OCI-M1 (cell line): ENCODE results near the gene ASCL5.

Experiments used
- DNase-seq: peaks from one replicate; lab custom pipeline; 2025; lab: John Stamatoyannopoulos, UW

The ASCL5 gene

GRCh38 chr1:201085902-201086735 is 40.9 kb downstream of the ASCL5 start:
- peak; percentile 70 for DNase-seq

DNA sequence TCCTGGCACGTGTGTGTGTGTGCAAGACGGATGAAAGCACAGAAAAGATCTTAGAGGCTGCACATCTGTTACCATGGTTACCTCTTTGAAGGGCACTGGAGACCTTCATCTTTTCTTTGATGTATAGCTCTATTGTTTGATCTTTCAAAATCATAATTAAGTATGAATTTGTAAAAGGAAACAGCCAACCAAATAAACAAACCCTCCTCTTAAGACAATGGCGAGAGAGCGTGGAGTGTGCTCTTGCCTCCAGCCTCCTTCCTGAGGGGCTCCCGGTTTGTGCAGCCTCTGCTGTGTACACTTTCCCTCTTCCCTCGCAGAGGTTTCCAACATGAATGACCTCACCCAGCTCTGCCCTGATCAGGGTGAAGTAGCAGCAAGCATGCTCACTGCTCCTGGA is 42.7 kb downstream of the ASCL5 start:
- DNase-seq, result no peak

DNA sequence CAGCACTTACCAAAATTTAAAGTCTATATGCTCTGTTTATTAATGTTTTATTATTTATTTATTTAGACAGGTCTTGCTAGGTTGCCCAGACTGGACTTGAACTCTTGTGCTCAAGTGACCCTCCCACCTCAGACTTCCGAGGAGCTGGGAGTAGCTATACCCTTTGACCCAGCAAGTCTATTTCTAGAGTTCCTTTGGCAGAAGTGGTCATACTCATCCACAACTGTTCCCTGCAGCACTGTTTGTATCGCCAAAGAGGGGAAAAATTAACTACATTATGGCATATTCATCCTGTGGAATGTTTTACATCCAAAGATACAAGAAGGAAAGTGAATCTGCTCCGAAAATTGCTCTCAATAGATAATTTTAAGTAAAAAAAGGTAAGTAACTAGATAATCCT is 43.2 kb downstream of the ASCL5 start:
- no peak for DNase-seq

- DNase-seq, result no peak
Observed at GRCh38 chr1:201080135-201080534, 46.8 kb downstream of the ASCL5 start.

DNA sequence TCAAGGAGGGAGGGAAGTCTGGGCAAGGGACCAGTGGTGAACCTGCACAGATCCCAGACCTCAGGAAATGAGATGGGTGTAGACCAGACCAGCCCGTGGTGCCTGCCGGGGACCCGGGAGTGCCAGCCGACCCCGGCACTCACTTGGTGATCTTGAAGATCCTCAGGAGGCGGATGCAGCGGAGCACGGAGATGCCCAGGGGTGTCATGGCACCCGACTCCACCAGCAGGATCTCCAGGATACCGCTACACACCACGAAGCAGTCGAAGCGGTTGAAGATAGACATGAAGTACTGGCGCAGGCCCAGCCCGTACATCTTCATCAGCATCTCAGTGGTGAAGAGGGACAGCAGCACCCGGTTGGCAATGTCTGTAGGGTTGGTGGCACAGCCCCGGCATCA is 49.2 kb downstream of the ASCL5 start:
- DNase-seq, result no peak

DNA sequence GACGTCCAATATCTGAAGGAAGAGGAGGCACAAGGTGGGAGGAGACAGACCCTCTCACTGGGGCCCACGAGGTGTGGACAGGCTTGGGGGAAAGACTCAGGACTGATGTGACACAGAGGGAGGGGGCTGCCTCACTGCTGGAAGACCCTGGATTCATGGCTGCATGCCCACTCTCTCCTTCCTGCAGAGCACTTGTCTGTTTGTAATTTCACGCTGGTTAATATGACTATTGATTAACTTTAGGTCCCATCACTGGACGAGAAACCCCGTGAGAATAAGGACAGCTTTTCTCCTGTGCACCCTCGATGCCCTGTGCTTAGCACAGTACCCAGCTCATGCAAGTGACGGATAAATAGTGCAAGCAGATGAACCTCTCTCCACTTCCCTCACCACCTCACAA is 49.9 kb downstream of the ASCL5 start:
- no peak for DNase-seq

- DNase-seq, result no peak
Observed at GRCh38 chr1:201076092-201076491, 50.9 kb downstream of the ASCL5 start.

DNA sequence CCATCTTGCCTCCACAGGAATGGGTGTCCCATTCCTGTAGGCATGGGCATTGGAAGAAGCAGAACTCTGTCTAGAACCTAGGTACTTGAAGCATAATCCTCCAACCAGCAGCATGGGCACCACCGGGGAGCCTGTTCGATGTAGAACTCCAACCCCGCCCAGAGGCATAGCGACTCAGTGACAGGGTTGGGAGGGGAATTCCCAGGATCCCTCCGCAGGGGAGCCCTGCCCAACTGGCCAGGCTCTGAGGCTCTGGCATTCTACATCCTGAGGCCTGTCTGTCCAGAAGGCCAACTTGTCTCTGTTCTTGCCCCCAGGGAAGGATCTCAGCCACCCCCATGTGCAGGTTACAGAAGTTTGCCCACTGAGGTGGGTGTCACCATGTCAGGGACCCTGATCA is 53.0 kb downstream of the ASCL5 start:
- no peak for DNase-seq

DNA sequence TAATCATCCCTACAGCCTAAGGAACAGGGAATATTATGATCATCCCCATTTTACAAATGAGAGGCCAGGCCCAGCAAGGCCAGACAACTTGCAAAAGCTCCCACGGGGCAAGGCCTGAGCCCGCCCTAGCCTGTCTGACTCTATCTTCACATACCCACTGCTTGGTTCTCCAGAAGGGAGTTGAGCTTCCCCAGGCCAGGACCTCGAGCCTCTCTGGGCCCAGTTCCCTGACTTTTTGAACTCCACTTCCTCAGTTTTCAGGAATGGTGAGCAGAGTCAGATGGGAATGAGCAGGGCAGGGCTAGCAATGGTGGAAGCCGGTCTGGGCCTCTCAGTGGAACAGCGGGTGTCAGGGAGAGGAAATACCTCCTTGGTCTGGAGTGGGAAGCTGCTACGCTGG is 54.1 kb downstream of the ASCL5 start:
- DNase-seq, result no peak

DNA sequence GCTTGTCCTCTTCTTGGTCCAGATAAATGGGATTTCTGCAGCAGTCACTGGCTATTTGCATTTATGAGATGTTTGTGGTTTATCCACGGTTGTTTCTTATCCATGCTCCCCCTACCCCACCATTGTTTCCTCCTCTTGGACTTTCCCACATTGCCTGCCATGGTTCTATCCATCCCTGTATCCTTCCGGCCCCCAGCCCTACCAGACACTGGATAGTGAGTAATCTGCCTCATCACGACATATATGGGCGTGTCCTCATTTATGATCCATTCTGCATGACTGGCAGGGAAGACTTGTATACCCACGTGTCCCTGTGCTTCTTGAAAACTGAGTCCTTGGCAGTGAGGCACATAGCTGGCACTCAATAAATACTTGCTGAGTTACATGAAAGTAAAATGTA is 54.8 kb downstream of the ASCL5 start:
- DNase-seq, result no peak

- no peak for DNase-seq
Observed at GRCh38 chr1:201069636-201070035, 57.3 kb downstream of the ASCL5 start.

DNA sequence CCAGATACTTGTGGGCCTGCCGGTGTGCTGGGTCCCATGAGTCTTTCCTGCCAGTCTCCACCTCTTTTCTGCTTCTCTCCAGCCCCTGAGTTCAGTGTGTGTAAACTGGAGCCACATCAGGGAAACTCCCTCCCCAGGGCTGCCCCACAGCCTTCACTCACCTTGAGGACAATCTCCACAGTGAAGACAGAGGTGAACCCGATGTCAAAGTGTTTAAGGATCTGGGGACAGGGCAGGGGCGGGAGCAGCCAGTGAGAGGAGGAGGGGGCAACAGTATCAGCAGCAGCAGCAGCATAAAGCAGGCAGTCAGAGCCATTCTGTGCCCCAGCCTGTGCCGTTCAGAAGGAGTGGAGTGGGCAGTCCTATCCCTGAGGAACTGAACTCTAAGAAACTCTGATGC is 58.0 kb downstream of the ASCL5 start:
- DNase-seq, result no peak

GRCh38 chr1:201066986-201067385 is 60.0 kb downstream of the ASCL5 start:
- no peak for DNase-seq

GRCh38 chr1:201065686-201066085 is 61.3 kb downstream of the ASCL5 start:
- DNase-seq, result no peak

DNA sequence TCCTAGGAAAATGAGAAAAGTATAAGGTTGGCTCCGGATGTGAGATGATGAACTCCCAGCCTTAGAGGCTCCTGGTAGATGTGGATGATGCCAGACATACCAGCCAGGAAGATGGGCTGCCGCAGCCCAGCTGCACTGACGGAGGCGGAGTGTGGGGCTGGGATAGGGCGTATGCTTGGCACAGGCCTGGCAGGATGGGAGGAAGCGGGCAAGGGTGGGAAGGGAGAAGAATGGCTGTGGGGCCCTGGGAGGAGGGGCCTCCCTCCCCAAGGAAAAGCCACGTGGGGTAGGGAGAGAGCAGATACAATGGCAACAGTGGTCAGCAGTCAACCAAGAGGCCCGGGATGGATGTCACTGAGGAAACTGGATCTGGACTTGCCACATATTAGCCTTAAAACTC is 62.2 kb downstream of the ASCL5 start:
- DNase-seq, result no peak
